ENCODE data around the gene CASP14. TPM values are rescaled to one million over a fixed set of nuclear protein-coding genes. Genes with fewer than 3 reads are reported as not detected.
"Not testable (repeated sequence)": the region's sequence is repeated elsewhere in the genome, so short reads cannot be mapped to it uniquely, and the experiment has no call there.

Gene CASP14
- total and polyA plus RNA-seq, 5 experiments from 2014 or later, result not detected

- no peaks in the 10 kb centered on the region for H3K4me1 Mint-ChIP-seq
- ATAC-seq, result no peak
- no peaks in the 10 kb centered on the region for H3K36me3 Mint-ChIP-seq
- peaks cover 32 to 42% (median 40%) of the 10 kb centered on the region in 5 donors for H3K27me3 Mint-ChIP-seq
- DNase-seq, result no peak
- POLR2A ChIA-PET, result no interaction called here
- H3K9me3 Mint-ChIP-seq, result peaks cover 0 to 4% (median 0%) of the 10 kb centered on the region in 9 donors
- no peak overlapping the region for H3K4me3 Mint-ChIP-seq
- no peak overlapping the region for H3K27ac Mint-ChIP-seq
These were observed 13.4 kb upstream of the CASP14 start for GRCh38 chr19:15035795-15036311.

GRCh38 chr19:15037586-15037985 lies 11.7 kb upstream of the CASP14 start:
- POLR2A ChIA-PET, result no interaction called here
- H3K27ac Mint-ChIP-seq, result no peak overlapping the region
- H3K4me3 Mint-ChIP-seq, result no peak overlapping the region
- no peaks in the 10 kb centered on the region for H3K4me1 Mint-ChIP-seq
- H3K9me3 Mint-ChIP-seq, result no peaks in the 10 kb centered on the region
- H3K36me3 Mint-ChIP-seq, result no peaks in the 10 kb centered on the region
- peaks cover 27 to 40% (median 33%) of the 10 kb centered on the region in 5 donors for H3K27me3 Mint-ChIP-seq
- DNase-seq (no peak), ATAC-seq (no peak)

- H3K27ac Mint-ChIP-seq, result no peak overlapping the region
- peaks cover 25 to 36% (median 32%) of the 10 kb centered on the region in 5 donors for H3K27me3 Mint-ChIP-seq
- no peaks in the 10 kb centered on the region for H3K4me1 Mint-ChIP-seq
- no peaks in the 10 kb centered on the region for H3K9me3 Mint-ChIP-seq
- ATAC-seq (no peak), DNase-seq (no peak)
- no peak overlapping the region for H3K4me3 Mint-ChIP-seq
- H3K36me3 Mint-ChIP-seq, result no peaks in the 10 kb centered on the region
- POLR2A ChIA-PET, result no interaction called here
These were observed 11.0 kb upstream of the CASP14 start for GRCh38 chr19:15038294-15038693.

- DNase-seq (no peak), ATAC-seq (no peak)
- H3K36me3 Mint-ChIP-seq, result no peaks in the 10 kb centered on the region
- H3K4me1 Mint-ChIP-seq, result no peaks in the 10 kb centered on the region
- H3K27ac Mint-ChIP-seq, result no peak overlapping the region
- H3K9me3 Mint-ChIP-seq, result peaks cover 0 to 2% (median 0%) of the 10 kb centered on the region in 9 donors
- H3K4me3 Mint-ChIP-seq, result no peak overlapping the region
- POLR2A ChIA-PET, result no interaction called here
- peaks cover 10 to 32% (median 26%) of the 10 kb centered on the region in 5 donors for H3K27me3 Mint-ChIP-seq
These were observed 7.3 kb upstream of the CASP14 start for GRCh38 chr19:15042003-15042402.

- DNase-seq (no peak), ATAC-seq (no peak)
- H3K36me3 Mint-ChIP-seq, result no peaks in the 10 kb centered on the region
- no peaks in the 10 kb centered on the region for H3K4me1 Mint-ChIP-seq
- peaks cover 0 to 2% (median 0%) of the 10 kb centered on the region in 9 donors for H3K9me3 Mint-ChIP-seq
- no peak overlapping the region for H3K27ac Mint-ChIP-seq
- H3K27me3 Mint-ChIP-seq, result peaks cover 15 to 37% (median 32%) of the 10 kb centered on the region in 5 donors
- H3K4me3 Mint-ChIP-seq, result no peak overlapping the region
- POLR2A ChIA-PET, result interaction anchor here (0.7 kb wide), 1 partner anchor 115 kb away, joined by 6 read pairs; no protein-coding TSS in a partner anchor
These were observed 6.5 kb upstream of the CASP14 start for GRCh38 chr19:15042826-15043225.

- ATAC-seq (no peak), DNase-seq (no peak)
- H3K4me1 Mint-ChIP-seq, result no peaks in the 10 kb centered on the region
- no peaks in the 10 kb centered on the region for H3K36me3 Mint-ChIP-seq
- H3K4me3 Mint-ChIP-seq, result no peak overlapping the region
- POLR2A ChIA-PET, result no interaction called here
- H3K27me3 Mint-ChIP-seq, result peaks cover 19 to 52% (median 28%) of the 10 kb centered on the region in 5 donors
- no peak overlapping the region for H3K27ac Mint-ChIP-seq
- peaks cover 0 to 2% (median 0%) of the 10 kb centered on the region in 9 donors for H3K9me3 Mint-ChIP-seq
These were observed 3.8 kb upstream of the CASP14 start for GRCh38 chr19:15045506-15045905.

GRCh38 chr19:15047680-15048079 lies 1.6 kb upstream of the CASP14 start:
- no peak overlapping the region for H3K4me3 Mint-ChIP-seq
- no peaks in the 10 kb centered on the region for H3K4me1 Mint-ChIP-seq
- POLR2A ChIA-PET, result no interaction called here
- DNase-seq, result no peak
- peaks cover 0 to 2% (median 0%) of the 10 kb centered on the region in 3 donors for H3K36me3 Mint-ChIP-seq
- ATAC-seq, result no peak
- H3K27me3 Mint-ChIP-seq, result peaks cover 29 to 64% (median 43%) of the 10 kb centered on the region in 5 donors
- no peak overlapping the region for H3K27ac Mint-ChIP-seq
- peaks cover 0 to 7% (median 0%) of the 10 kb centered on the region in 9 donors for H3K9me3 Mint-ChIP-seq

- no peak overlapping the region for H3K27ac Mint-ChIP-seq
- peaks cover 29 to 64% (median 43%) of the 10 kb centered on the region in 5 donors for H3K27me3 Mint-ChIP-seq
- POLR2A ChIA-PET, result no interaction called here
- no peaks in the 10 kb centered on the region for H3K4me1 Mint-ChIP-seq
- H3K4me3 Mint-ChIP-seq, result no peak overlapping the region
- H3K36me3 Mint-ChIP-seq, result peaks cover 0 to 2% (median 0%) of the 10 kb centered on the region in 3 donors
- no peak for DNase-seq
- no peak for ATAC-seq
- peaks cover 0 to 7% (median 0%) of the 10 kb centered on the region in 9 donors for H3K9me3 Mint-ChIP-seq
These were observed 1.2 kb upstream of the CASP14 start for GRCh38 chr19:15048128-15048527.

- peaks cover 30 to 60% (median 37%) of the 10 kb centered on the region in 5 donors for H3K27me3 Mint-ChIP-seq
- no peaks in the 10 kb centered on the region for H3K4me1 Mint-ChIP-seq
- ATAC-seq (no peak), DNase-seq (no peak)
- H3K4me3 Mint-ChIP-seq, result no peak overlapping the region
- H3K27ac Mint-ChIP-seq, result peak overlapping the region in 1 of 10 donors; percentile 20
- H3K36me3 Mint-ChIP-seq, result peaks cover 0 to 2% (median 1%) of the 10 kb centered on the region in 3 donors
- H3K9me3 Mint-ChIP-seq, result peaks cover 0 to 6% (median 0%) of the 10 kb centered on the region in 9 donors
- POLR2A ChIA-PET, result no interaction called here
These were observed 1.4 kb downstream of the CASP14 start for GRCh38 chr19:15050639-15051038.

GRCh38 chr19:15062036-15062435 lies 12.8 kb downstream of the CASP14 start:
- Mint-ChIP-seq H3K4me1 (no peaks in the 10 kb centered on the region), H3K27me3 (peaks cover 29 to 65% (median 43%) of the 10 kb centered on the region in 5 donors), H3K27ac (no peak overlapping the region), H3K36me3 (peaks cover 0 to 11% (median 2%) of the 10 kb centered on the region in 3 donors), H3K4me3 (no peak overlapping the region), H3K9me3 (peaks cover 0 to 14% (median 5%) of the 10 kb centered on the region in 9 donors)
- POLR2A ChIA-PET, result no interaction called here
- no peak for ATAC-seq
- no peak for DNase-seq

- H3K4me3 Mint-ChIP-seq, ATAC-seq, H3K4me1 Mint-ChIP-seq, H3K9me3 Mint-ChIP-seq, DNase-seq, H3K36me3 Mint-ChIP-seq, POLR2A ChIA-PET, H3K27ac Mint-ChIP-seq: not testable (repeated sequence)
- peaks cover 0 to 16% (median 7%) of the 10 kb centered on the region in 5 donors for H3K27me3 Mint-ChIP-seq
These were observed 21.1 kb downstream of the CASP14 start for GRCh38 chr19:15070386-15070785.

GRCh38 chr19:15072930-15073647 lies 23.8 kb downstream of the CASP14 start:
- Mint-ChIP-seq H3K27ac (no peak overlapping the region), H3K27me3 (peaks cover 0 to 10% (median 5%) of the 10 kb centered on the region in 5 donors), H3K36me3 (no peaks in the 10 kb centered on the region), H3K4me3 (no peak overlapping the region), H3K9me3 (no peaks in the 10 kb centered on the region), H3K4me1 (no peaks in the 10 kb centered on the region)
- DNase-seq (no peak), ATAC-seq (no peak)
- POLR2A ChIA-PET, result no interaction called here

- no peak for ATAC-seq
- Mint-ChIP-seq H3K9me3 (no peaks in the 10 kb centered on the region), H3K4me3 (no peak overlapping the region), H3K4me1 (no peaks in the 10 kb centered on the region), H3K27ac (no peak overlapping the region), H3K36me3 (no peaks in the 10 kb centered on the region), H3K27me3 (peaks cover 0 to 13% (median 11%) of the 10 kb centered on the region in 5 donors)
- no peak for DNase-seq
- POLR2A ChIA-PET, result no interaction called here
These were observed 25.1 kb downstream of the CASP14 start for GRCh38 chr19:15074371-15074770.
